UCSD-AML1 (cell line): ENCODE data around the gene OTP.

Experiments
- DNase-seq: peaks from one replicate; lab custom pipeline; 2025; ENCODE audit not compliant: unreplicated experiment; lab: John Stamatoyannopoulos, UW

The OTP gene

DNA sequence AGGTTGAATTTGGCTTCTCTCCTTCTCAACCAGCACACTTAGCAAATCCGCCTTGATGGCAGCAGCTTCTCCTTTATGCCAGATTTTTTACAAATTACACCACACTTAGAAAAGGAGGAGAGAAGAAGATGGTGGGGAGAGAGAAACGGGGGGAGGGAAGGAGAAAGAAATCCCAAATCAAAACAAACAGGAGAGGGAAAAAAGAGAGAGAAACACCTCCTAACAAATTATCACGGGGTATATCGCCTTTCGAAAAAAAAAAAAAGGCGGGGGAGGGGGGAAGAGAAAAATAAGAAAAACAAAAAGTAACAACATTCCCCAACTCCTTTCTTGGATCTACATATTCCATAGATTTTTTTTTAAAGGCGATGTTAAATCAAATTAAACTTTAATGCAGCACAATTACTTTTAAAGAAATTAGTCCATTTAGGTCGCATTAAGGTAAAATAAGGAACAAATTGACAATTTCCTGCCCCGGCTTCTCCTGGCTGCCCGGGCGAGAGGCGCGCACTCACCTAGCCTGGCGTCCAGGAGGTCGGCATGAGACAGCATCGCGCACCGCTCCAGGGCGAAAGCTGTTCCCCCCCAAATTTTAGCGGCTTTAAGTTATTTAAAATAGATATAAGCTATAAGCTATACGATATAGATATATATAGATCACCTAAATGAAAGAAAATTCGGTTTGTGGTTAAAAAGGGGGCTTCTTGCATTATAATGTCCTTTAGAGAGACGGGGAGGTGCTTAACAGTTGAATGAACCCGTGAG is at the start of gene OTP:
TSS of gene OTP (minus strand) at position 716 of the 765 bp plus-strand sequence. CDS start at position 552, 164 bp downstream.
- DNase-seq = no peak

GRCh38 chr5:77683171-77683732 is 44.7 kb upstream of the OTP start:
- DNase-seq = no peak

- DNase-seq = no peak
Observed at GRCh38 chr5:77670526-77670925, 32.0 kb upstream of the OTP start.

DNA sequence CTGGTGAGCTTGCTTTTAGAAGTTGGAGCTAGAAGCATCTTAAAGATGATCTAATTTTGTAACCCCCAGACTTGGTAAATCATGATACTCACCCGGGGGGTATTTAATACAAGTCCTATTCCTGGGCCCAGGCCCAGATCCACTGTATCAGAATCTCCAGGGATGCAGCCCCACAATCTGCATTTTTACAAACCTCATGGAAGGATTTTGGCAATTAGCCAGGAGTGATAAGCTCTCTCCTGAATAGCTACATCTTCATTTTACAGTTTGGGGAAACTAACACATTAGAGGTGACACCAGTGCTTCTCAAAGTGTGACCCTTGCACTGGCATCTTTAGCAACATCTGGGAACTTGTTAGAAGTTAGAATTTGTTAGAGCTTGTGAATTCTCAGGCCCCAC is 31.2 kb upstream of the OTP start:
- DNase-seq = no peak

- no peak for DNase-seq
Observed at GRCh38 chr5:77663090-77663863, 24.8 kb upstream of the OTP start.

DNA sequence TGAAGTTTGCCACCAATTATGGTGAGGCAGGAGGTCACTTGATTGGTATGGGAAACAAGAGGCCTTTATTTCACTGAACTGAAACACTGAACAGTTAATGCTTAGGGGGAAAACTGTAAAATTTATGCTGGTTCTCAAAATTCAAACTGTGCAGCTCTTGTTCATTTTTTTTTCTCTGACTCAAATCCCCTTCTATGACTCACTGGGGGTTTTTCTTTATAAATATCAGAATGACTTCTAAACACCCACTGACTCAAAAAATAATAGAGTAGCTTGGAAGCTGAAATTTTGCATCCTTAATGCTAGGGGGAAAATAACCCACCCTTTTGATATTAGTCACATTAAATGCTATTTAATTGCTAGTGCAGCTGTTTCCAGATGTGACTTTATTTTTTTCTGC is 24.1 kb upstream of the OTP start:
- DNase-seq = no peak

DNA sequence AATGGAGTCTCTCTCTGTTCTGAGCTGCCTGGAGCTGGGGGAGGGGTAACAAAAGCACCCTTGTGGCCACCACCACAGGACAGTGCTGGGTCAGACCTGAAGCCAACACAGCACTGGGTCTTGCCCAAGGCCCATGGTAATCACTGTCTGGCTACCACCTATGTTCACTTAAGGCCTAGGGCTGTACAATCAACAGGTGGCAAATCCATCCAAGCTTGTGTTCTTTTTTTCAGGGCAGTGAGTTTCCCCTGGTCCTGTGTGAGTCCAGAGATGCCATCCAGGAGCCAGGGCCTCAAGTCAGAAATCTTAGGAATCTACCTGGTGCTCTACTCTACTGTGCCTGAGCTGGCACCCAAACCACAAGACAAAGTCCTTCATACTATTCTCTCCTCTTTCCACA is 20.1 kb upstream of the OTP start:
- DNase-seq = no peak

DNA sequence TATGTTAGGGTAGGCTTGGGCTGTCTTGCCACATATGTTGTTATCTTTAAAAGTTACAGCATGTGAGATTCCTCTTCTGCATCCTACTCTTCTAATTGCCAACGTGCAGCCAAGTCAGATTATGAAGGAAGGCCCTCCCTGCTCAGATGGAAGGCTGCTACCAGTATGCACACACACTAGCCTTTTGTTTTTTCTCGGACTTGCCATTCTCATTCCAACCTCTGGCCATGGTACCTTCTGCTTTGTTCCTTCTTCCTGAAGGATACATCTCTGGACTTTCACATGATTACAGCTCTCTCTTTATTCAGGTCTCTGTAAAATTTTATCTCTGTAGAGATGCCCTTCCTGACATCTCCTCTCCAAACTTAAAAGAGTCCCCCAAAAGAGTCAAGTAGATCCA is 12.8 kb upstream of the OTP start:
- DNase-seq = no peak

- DNase-seq = no peak
Observed at GRCh38 chr5:77650686-77651085, 12.2 kb upstream of the OTP start.

DNA sequence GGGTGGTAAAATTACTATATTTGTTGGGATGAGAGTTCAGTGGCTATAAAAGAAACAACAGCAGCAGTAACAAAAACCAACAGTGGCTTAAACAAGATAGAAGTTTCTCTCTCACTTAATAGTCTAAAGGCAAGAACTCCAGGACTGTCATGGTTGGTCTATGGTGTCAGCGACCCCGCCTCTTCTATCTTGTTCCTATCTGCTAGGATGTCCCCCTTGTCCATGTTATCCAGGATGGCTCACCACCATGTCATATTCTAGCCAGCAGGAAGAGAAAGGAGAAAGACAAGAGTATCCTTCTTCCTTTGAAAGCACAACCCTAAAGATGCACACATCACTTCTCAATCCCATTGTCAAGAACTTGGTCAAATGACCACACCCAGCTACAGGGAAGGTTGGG is 11.3 kb upstream of the OTP start:
- DNase-seq = no peak

DNA sequence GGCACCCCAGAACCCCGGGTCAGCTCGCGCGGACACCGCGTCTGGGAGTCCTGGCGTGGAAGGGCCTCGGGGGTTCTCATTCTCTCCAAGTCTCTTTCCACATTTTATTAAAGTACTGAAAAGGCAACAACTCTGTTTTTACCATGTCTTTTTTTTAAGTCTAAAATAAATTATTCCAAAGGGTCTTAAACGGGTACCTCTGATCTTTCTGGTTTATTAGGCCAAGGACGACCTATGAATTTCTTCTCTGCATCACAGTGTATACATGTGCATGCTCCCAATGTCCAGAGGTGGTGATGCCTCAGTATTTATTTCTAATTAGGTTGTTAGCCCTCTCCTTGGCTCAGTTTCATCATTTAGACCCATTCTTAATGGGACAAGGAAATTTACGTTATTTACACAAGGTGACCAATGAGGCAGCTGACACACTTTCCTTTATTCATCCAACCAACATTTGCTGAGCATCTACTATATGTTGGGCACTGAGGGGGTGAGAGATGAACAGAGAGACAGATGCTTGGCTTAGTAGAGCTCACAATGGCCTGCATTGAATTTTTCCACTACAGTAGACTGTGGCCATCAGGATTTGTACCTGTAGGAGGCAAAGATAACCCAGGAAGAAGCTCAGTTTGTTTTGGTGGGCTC is 7.6 kb upstream of the OTP start:
- no peak for DNase-seq

GRCh38 chr5:77645158-77645994 is 6.9 kb upstream of the OTP start:
- peak; percentile 53 for DNase-seq

GRCh38 chr5:77644371-77645157 is 6.1 kb upstream of the OTP start:
- DNase-seq = no peak

GRCh38 chr5:77643654-77644370 is 5.3 kb upstream of the OTP start:
- DNase-seq = no peak

DNA sequence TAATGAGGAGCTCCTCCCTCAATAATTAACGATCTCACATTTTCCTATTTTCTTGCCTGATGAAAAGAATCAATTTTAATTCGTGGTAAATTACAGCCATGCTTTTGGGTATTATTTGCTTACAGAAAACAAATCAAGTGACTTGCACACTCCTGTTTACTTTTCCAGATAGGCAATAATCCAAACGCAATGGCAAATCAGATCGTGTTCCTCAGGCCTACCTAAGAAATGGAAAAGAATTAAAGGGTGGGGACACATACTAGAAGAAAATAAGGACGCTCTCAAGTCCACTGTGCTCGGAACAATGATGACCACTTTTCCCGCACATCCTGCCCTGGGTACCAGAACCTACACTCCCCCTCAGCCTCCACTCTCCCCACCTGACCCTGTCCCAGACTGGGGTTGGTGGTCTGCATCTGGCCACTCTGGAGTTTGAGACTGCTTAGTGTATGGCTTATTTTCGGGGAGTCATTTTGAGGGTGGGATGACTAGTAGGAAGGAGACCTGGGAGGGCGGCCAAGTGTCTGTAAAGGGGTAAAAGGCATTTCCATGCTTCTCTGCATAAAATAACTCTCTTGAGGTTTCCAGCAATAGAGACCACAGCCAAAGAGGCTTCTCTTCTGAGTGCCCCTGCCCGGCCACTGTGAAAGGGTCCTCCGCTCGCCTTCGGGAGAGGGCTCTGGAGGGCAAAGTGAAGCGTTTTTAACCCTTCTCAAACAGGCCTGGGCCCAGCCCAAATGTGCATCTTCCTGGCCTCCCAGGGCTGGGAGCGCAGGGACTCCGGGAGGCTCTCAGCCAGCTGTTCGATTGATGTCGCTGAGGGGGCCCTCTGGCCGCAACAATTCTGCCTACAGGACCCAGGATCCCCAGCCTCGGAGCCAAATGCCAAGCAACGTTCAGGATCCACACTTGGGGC is 4.5 kb upstream of the OTP start:
- DNase-seq = no peak

- DNase-seq = no peak
Observed at GRCh38 chr5:77641963-77642737, 3.6 kb upstream of the OTP start.

DNA sequence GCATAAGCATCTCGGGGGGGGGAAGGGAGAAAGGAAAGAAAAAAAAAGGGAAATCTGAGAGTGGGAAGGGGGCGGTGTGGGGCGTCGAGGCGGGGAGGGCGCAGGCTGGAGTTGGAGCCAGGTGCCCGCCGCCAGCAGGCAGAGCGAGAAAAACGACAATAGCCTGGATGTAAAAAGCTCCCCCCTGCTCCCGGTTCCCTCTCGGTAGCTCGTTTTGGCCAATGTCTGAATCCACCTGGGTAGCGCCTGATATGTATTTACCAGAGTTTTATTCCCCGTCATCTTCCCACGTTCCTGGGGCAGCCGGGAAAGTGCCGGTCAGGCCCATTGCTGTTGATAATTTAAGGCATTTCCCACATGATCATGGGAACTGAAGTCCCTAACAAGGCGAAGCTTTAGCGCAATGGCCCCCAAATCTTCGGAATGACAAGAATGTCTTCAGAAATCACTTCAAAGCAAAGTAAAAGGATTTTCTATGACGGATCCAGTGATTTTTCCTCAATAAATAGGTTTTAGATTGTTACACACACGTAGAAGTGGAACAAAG is 3.0 kb upstream of the OTP start:
- no peak for DNase-seq
